GM03348 (cell line): ENCODE data around the gene FAM83D.
"Not testable (repeated sequence)": the region's sequence is repeated elsewhere in the genome, so short reads cannot be mapped to it uniquely, and the experiment has no call there.

Experiments
- DNase-seq: peaks from one replicate; pipeline ENCODE4 v3.0.0; 2012; ENCODE audit warnings: low spot score

The FAM83D gene

GRCh38 chr20:38934530-38934929, 8.3 kb downstream of the FAM83D start:
- no peak for DNase-seq

- peak; percentile 17 for DNase-seq
Observed at GRCh38 chr20:38935285-38935684, 9.1 kb downstream of the FAM83D start.

GRCh38 chr20:38935967-38936407, 9.8 kb downstream of the FAM83D start:
- DNase-seq: no peak

- DNase-seq: no peak
Observed at GRCh38 chr20:38937000-38937399, 10.8 kb downstream of the FAM83D start.

- no peak for DNase-seq
Observed at GRCh38 chr20:38937978-38938473, 11.8 kb downstream of the FAM83D start.

GRCh38 chr20:38939686-38940085, 13.5 kb downstream of the FAM83D start:
- no peak for DNase-seq

GRCh38 chr20:38940644-38941043, 14.4 kb downstream of the FAM83D start:
- no peak for DNase-seq

- no peak for DNase-seq
Observed at GRCh38 chr20:38941726-38942389, 15.6 kb downstream of the FAM83D start.

- DNase-seq: no peak
Observed at GRCh38 chr20:38945012-38945411, 18.8 kb downstream of the FAM83D start.

GRCh38 chr20:38946836-38947235, 20.6 kb downstream of the FAM83D start:
- no peak for DNase-seq

GRCh38 chr20:38947931-38948362, 21.7 kb downstream of the FAM83D start:
- DNase-seq: no peak

- DNase-seq: no peak
Observed at GRCh38 chr20:38950254-38950653, 24.0 kb downstream of the FAM83D start.

GRCh38 chr20:38951611-38952010, 25.4 kb downstream of the FAM83D start:
- no peak for DNase-seq

- DNase-seq: no peak
Observed at GRCh38 chr20:38952153-38952552, 25.9 kb downstream of the FAM83D start.

- no peak for DNase-seq
Observed at GRCh38 chr20:38953630-38954340, 27.6 kb downstream of the FAM83D start.

GRCh38 chr20:38957235-38957876, 31.1 kb downstream of the FAM83D start:
- no peak for DNase-seq

- DNase-seq: no peak
Observed at GRCh38 chr20:38957915-38958485, 31.8 kb downstream of the FAM83D start.

- not testable (repeated sequence) for DNase-seq
Observed at GRCh38 chr20:38960187-38960687, 34.0 kb downstream of the FAM83D start.

GRCh38 chr20:38961530-38962043, 35.4 kb downstream of the FAM83D start:
- DNase-seq: no peak

GRCh38 chr20:38962044-38962927, 36.1 kb downstream of the FAM83D start, which contains the start of gene DHX35:
Gene DHX35 (plus strand): TSS chr20:38962344. CDS start chr20:38962368, 24 bp downstream.
- DNase-seq: peak; percentile 100

- no peak for DNase-seq
Observed at GRCh38 chr20:38962928-38963401, 36.7 kb downstream of the FAM83D start.
